Fibroblast of upper back skin (primary cell): ENCODE data around the gene EPHB1.
"Not testable (repeated sequence)": the region's sequence is repeated elsewhere in the genome, so short reads cannot be mapped to it uniquely, and the experiment has no call there.

Experiments
- DNase-seq: peaks from one replicate; pipeline ENCODE4 v3.0.0-alpha.2; 2013

EPHB1 gene

DNA sequence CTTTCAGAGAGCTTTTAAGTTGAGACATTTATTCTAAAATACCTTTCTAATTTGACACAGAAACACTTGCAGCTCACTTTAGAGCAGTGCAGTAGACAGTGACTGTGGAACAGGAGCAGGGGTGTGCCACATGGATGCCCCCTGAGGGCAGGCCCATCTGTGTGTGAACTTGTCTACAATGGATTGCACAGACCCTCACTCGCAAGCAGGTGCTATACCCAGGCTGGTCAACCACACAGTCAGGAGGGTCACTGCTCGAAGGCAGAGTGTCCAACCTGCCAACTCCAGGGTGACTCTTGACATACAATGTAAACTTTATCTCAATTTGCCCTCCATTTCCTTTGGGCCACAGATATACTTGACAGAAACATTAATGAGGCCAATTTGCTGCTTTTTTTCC is 437.2 kb downstream of the EPHB1 start:
- no peak for DNase-seq

DNA sequence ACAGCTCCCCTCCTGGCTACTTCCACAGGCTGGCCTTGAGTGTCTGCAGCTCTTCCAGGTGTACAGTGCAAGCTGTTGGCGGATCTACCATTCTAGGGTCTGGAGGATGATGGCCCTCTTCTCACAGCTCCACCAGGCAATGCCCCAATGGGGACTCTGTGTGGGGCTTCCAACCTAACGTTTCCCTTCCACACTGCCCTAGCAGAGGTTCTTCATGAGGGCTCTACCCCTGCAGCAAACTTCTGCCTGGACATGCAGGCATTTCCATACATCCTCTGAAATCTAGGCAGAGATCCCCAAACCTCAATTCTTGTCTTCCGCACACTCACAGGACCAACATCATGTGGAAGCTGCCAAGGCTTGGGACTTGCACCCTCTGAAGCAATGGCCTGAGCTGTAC is 438.4 kb downstream of the EPHB1 start:
- not testable (repeated sequence) for DNase-seq

DNA sequence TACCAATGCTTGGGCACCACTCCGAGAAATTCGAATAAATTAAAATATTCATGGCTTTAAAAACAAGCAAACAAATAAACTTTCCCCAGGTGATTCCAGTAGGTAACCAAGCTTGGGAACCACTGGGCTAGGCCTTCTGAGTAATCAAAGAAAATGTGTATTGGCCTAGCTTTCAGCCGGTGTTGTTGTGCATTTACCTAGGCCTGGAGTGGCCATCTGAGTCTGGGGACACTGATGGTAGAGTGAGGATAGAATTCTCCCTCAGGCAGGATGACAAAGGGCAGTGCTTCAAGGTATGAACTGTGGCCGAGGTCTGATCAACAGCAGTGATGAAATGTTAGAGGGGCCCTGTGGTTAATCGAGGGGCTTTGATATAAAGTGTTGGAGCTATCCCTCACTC is 440.5 kb downstream of the EPHB1 start:
- DNase-seq = no peak

DNA sequence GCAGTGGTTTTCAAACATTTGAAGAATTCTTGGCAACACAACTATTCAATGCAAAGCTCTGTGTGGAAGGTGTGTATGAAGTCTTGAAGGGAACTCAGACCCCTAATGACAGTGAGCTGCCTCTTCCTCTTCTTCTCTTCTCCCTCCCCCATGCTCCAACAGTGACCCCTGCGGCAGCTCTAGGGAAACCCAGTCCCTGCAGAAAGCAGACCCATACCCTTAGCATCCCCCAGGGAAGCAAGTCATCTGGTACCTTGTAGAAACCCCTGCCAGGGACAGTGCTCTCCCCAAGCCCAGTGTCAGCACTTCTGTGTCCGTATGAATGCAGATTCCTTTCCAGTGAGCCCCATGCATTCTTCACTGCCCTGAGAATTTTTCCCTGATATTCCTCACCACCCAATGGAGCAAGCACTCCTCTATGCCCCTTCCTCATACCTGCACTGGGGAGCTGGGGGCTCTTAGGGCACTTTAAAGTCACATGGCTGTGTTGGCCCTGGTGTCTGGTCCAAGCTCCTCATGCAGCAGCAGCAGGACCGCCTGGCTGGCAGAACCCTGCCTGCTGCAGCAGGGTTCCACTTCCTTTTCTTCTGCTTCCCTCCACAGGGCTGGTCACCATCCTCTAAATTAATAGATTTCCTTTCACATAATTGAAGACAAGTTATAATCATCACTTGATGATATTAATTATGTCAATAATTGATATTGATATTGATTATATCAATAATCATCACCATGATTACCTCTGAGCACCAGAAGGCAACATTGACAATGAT is 442.5 kb downstream of the EPHB1 start:
- DNase-seq = no peak

DNA sequence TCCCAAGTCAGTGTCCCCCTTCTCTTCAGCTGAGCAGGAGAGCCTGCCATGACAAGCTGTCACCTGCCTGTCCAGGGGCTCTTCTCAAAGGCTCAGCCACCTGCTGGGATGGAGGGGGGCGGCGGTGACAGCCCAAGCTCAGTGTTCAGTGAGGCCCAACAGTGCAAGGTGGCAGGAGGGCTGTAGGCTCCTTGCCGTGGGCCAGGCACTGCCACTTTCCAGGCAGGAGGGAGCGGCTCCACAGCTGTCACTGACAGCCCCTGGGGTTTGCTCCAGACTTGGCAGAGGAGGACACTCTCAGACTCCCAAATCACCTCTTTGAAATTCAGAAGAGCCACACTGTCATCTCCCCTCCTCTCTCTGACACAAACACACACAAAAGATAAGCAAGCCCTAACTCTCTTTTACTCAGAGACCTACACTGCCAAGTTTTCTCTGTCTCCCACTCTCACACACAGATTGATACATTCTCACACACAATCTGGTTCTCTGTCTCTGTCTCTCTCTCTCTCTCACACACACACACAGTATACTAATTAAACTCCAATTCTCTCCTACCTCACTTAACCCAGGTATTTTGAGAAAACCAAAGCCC is 443.3 kb downstream of the EPHB1 start:
- no peak for DNase-seq

DNA sequence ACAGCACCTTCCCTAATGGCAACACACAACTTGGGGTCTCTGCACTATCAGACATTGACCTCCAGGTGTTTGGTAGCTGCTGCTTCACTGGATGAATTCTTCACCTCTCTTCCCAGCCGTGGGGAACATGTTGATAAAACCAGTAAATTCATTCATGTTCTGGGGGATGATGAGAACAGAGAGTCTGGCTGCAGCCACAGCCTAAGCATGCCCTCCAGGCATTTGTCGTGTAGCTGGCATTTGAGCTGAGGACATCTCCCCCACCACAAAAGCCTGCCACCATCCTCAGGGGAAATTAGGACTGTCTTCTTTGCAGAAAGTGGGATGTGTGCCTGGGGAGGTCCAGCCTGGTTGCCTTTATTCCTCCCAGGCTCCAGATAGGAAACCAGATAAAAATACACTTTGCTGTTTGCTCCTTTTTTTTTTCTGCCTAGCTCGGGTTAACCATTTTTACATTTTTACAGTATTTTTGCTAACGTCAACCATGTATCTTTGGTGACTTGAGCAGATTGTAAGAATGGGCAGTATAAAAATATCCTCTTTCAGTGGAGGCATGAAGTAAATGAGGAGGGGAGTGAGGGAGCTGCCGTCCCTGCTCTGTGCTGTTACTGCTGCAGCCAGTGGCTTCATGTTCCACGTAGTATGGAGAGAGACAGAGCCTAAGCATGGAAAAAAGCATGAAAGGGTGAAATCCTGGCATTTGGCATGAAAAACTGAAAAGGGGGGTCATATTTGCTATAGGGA is 444.0 kb downstream of the EPHB1 start:
- no peak for DNase-seq

DNA sequence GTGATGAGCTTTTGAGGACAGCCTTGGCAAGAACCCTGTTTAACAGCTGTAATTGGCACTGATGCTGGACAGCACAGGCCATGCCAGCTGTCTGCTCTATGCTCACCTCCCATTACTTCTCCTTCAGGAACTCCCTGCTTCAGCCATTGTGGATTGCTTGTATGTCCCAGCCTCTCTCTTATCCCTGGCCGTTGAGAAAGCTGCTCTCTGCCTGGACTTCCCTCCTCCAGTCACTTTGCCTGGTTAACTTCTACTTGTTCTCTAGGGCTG is 444.5 kb downstream of the EPHB1 start:
- DNase-seq = no peak

DNA sequence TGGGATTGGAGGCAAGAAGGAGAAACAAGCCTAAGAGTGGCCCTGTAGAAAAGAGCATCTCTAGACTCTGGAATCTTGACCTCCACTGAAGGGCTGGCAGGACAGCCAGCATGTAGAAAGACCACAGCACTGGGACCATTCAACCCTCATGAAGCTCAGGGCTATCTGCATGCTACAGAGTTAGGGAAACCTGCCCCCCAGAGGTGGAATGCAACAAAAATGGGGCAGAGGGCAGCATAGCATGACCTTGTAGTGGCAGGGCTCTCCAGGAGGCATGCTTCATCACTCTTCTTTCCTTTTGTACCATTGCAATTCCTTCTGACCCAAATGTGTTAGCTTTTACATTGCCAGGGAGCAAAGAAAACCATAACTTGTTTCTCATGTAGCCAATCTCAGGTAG is 445.4 kb downstream of the EPHB1 start:
- DNase-seq = peak; percentile 1

DNA sequence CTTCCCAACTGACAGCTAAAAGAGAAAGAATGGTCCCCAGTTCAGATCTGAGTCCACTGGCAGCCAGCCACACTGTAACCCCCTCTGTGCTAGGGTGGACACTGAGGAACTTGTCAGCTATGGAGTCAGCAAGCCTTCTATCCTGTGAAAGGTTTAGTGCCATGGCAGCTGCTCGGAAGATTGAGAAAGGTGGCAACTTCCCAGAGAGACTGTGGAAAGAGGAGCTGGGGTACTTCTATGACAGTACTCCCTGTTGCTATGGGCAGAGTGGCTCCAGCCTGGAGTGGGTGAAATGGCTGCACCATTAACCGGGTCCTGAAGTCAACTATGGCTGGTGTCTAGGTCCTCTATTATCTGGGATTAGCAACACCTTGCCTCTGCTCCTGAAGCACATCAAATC is 447.2 kb downstream of the EPHB1 start:
- DNase-seq = no peak

DNA sequence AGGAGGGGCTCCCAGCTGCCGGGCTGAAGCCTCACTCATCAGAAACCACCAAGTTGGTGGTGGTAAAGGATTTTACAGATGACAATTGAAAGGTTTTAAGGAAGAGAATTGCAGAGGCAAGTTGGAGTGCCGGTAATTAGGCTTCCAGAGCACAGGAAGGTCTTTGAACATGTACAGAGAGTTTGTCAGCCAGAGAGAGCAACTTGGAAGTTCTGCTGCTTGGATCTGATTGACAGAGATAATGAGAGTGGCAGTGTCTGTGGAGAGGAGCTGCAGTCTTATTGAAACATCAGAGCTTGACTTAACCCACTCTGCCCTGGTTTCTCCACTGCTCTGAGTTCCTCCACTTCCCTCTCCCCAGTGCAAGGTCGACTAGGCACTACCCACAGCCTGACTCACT is 448.6 kb downstream of the EPHB1 start:
- no peak for DNase-seq

DNA sequence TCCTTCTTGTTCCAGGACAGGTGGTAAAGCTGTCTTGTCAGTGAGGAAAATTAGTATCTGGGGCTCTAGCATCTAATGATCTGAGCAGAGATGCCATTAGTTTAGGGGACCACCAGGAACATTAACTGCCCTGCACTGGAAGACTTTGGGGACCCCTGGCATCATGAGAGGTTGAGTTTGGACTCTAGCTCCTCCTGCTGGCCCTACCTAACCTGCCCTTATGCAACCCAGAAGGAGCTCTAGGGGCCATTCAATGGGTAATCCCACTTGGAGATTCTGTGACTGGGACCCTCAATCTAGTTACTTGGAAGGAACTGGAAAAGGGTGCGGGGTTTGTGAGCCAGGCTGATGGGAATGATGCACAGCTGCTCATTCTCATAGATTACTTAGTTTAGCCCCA is 451.0 kb downstream of the EPHB1 start:
- DNase-seq = no peak

DNA sequence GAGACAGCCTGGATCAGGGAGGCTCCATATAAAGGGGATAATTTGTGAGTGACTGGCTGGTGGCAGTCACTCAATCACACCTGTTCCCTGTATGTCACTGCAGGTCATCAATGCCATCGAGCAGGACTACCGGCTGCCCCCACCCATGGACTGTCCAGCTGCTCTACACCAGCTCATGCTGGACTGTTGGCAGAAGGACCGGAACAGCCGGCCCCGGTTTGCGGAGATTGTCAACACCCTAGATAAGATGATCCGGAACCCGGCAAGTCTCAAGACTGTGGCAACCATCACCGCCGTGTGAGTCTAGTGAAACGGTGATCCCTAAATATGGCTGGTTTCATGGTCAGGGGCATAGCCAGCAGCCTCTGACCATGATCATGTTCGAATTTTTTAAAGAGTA is 453.2 kb downstream of the EPHB1 start:
- no peak for DNase-seq

DNA sequence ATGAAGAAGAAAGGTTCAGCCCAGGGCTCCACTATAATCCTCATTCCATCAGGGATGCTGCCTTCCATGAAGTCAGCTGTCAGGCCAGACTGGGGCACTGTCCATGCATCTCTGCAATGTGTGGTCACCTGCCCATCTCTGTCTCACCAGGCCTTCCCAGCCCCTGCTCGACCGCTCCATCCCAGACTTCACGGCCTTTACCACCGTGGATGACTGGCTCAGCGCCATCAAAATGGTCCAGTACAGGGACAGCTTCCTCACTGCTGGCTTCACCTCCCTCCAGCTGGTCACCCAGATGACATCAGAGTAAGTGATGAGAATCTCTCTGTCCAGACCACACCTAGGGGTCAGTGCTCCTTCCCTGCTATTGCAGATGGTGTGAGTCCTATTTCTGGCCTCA is 454.1 kb downstream of the EPHB1 start:
- no peak for DNase-seq

DNA sequence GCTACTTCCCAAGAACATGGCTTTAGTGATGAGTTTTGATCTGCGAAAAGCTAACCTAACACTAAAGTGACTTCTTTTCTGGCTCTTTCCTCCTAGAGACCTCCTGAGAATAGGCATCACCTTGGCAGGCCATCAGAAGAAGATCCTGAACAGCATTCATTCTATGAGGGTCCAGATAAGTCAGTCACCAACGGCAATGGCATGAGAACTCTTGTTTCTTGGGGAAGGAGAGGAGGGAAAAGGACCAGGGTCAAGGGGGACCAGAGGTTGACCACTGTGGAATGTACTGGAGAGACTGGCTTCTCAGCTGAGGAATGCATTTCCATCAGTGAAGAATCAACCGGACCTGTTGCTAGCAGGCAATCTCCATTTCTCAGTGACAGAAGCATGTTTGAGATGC is 463.9 kb downstream of the EPHB1 start:
- DNase-seq = no peak

DNA sequence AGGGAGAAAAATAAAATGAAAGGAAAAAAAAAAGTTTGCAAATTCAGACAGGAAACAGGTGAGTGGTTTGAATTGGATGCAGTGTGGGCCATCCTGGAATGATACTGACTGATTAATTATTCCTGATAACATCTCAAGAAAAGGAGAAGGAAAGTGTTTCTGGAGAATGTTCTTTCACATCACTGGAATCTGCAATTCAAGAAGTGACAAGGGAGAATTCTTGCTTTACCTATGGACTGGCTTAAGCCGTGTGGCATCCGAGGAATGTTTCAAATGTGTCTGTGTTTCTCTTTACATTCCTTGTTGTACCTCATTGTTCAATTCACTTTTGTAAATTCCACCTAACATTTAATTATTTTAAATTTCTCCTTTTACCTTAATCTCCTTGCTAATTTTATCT is 465.0 kb downstream of the EPHB1 start:
- no peak for DNase-seq

DNA sequence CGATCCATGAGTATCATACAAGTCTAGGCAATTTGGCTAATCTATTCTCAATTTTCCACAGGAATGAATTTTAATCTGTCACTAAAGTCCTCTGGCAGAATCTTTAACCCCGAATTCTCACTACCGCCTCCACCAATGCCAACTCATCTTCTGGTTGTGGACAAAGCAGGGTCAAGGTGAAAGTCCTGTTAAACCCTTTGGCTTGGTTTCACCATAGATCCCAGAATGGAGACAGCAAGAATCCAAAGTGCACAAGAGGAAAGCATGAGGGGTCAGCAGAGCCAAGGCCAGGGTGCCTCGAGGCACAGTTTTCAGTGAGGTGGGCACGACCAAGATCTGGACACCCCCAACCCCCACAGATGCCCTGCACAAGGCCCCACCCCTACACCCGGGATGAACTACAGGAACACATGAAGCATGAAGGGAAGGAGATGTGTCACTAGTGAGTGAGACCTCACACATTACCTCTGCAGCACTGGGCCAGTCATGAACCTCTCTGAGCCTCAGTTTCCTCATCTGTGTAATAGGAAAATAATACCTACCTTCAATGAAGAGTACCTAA is 466.2 kb downstream of the EPHB1 start:
- DNase-seq = no peak

DNA sequence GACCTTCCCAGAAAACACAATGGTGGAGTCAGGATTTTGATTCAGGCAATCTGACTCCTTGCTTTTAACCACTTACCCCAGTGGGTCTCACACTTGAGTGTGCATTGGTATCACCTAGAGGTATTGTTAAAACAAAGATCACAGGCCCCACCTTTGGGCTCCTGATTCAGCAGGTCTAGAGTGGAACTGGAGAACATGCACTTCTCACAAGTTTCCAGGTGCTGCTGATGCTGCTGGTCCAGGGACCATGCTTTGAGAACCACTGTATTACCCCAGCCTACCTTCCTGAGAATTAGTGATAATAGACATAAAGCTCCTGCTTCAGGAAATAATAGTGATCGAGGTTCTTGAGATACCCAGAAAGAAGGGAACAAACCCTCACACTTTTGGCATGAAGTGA is 466.9 kb downstream of the EPHB1 start:
- DNase-seq = no peak

DNA sequence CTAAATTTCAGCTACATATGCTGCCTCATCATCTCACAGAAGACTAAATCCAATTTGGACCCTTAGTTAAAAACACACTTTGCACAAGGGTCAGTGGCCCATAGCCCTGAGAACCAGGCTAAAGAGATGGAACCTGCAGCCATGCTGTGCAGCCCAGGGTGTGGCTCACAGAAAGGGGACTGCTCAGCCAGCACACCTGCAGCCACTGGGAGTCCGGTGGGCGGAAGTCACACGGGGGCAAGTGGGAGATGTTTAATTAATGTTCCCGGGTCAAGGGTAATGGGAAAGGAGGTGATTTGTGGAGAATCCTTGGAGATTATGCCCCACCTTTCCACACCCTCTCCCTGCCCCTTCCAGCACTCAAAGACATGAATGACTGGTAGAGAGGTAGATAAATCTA is 467.4 kb downstream of the EPHB1 start:
- DNase-seq = no peak

DNA sequence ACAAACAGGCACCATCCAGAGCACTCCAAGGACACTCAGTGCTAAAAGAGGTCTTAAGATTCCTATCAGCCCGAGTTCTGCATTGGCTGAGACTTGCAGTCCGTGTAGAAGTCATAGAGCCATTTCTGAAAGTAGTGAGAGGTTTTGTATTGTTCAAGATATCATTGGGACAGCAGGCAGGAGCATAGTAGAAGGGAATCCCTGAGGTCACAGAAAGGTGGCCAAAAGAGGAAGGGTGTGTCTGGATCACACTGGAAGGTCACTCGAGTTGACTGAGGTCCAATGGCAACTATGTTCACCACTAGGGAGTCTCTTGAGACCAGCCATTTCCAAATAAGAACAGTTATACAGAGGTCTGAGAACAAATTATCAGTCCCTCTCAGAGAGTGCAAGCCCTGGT is 468.3 kb downstream of the EPHB1 start:
- DNase-seq = no peak

DNA sequence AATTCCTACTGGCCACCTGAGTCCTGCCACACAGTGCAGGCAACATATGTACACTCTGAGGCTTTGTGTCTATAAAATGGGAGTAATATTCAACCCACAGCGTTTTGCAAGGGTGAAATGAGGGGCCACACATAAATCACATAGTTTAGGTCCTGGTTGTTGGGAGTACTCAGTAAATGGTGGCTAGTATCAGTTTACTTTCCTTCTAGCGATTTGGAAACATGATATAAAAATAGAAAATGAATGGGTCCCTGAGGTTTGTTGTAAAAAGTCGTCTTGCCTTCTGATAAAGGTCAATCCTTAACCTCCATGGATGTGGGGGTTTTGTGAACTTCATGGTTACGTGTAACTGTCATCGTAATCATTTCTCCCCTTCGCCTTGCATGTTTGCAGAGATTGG is 472.4 kb downstream of the EPHB1 start:
- DNase-seq = no peak

DNA sequence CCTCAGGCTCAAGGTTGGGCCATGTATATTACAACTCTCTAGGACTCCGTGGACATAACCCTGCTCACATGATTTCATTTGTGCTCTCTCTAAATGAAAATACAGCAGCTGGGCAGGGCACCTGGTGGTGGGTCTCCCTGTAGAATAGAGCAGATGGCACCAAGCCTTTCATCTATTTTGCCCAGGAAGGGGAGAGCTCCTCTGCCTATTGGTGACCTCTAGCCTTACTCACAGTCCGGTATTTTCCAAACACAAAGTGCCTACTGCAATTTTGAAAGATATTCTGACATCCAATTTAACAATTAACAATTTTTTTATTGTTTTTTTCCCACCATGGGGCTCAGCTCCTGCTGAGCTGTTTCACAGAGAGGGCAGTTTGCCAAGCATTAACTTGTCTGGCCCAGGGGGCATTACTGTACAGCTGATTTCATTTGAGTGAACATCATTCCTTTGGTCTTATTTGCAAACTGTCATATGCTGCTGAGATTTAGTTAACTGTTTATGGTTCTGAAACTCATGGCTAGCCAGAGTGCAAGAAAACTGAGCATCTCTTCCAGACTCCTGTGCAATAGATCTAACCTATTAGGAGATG is 474.0 kb downstream of the EPHB1 start:
- DNase-seq = no peak

DNA sequence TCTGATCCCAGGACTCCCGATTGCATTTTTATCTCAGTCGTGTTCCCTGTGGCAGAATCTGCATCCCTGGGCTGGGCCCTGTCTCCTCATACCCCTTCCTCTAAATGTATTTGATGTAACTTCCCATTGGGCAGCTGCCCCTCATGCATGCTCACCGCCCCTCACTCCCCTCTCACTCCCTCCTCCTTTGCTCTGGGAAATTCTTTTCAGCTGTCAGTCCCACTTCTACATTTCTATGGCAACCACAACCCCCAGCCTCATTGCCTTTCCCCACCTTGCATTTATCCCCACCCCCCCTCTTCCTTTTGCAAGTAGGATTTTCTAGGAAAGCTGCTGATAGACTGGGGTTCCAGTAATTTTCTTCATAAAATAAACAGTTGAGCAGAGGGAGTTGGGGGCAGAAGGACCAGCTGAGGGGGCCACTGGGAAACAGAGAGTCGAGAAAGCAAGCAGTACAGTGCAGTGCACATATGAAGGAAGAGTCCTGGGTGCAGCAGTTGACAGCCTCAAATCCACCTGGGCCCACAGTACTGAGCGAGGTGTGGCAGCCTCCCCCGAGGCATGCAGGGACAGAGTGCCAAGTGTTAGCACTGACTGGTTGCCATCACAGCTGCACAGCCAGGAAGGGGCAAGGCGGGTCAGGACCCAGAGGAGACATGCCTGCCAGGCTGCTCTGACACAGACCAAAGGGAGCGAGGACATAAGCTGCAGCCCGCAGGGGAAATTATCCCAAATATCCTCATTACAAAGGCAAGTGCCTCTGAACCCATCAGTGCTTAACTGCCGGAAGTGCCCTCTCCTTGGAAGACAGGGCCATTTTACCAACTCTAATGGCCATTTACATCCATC is 476.3 kb downstream of the EPHB1 start:
- no peak for DNase-seq
